Measurements from ENCODE around the gene RALGAPA2.

RALGAPA2 gene

DNA sequence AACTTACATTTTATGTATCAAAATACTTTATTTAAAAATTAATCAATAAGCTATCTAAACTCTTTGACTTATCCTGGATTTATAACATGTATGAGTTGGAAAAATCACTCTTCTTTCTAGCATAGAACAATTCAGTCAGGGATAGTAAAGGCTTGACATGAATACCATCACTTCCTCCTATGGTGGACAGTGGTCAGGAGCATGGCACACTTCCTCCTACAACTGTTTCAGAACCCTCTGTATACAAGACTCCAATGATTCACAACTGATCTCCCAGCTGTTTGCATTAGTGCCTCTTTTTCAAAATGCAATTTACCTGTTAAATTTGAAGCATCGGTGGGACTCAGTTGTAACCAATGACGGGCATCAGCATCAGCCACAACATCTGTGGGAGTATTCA lies 129.7 kb downstream of the RALGAPA2 start:
- H3K27me3 ChIP-seq (ENCODE audit: control insufficient read depth, insufficient read depth, low read length): no peaks in the 10 kb centered on the region
- H3K27ac ChIP-seq (ENCODE audit: low read length): no peak overlapping the region
- H3K9me3 ChIP-seq (ENCODE audit: control insufficient read depth, insufficient read depth, low read length): no peaks in the 10 kb centered on the region
- peaks cover 2% of the 10 kb centered on the region; the same call in 1 of the 2 replicates for H3K4me1 ChIP-seq (ENCODE audit: control insufficient read depth, insufficient read depth, low read length)
- no peak for DNase-seq (ENCODE audit: low read depth, low spot score)
- H3K36me3 ChIP-seq (ENCODE audit: control insufficient read depth, insufficient read depth, low read length): peaks cover 7% of the 10 kb centered on the region; the same call in 1 of the 2 replicates
- WGBS (ENCODE audit: insufficient coverage, insufficient read length): no CpG with 5 or more reads among the region's 2 CpGs
- H3K4me3 ChIP-seq (ENCODE audit: low read length): no peak overlapping the region

DNA sequence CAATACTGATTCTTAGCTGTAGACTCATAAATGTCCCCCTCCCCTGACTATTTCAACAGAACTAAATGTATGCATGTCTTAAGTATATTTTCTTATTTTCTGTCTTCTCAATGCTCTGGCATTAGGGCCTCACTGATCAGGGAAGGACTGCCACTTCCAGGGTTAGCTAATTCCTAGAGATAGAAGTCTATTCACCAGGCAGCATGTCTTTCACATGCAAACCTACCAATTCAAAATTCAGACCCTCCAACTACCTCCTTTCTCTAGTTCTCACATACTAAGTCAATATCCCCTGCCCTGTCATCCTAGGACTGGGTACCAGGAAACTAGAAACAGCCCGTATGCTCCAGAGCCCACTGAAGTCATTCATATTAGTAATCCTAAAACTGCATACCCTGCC lies 132.3 kb downstream of the RALGAPA2 start:
- Histone ChIP-seq H3K36me3 (ENCODE audit: control insufficient read depth, insufficient read depth, low read length) (peaks cover 7% of the 10 kb centered on the region; the same call in 1 of the 2 replicates), H3K9me3 (ENCODE audit: control insufficient read depth, insufficient read depth, low read length) (no peaks in the 10 kb centered on the region), H3K27me3 (ENCODE audit: control insufficient read depth, insufficient read depth, low read length) (no peaks in the 10 kb centered on the region), H3K4me3 (ENCODE audit: low read length) (no peak overlapping the region), H3K27ac (ENCODE audit: low read length) (no peak overlapping the region), H3K4me1 (ENCODE audit: control insufficient read depth, insufficient read depth, low read length) (peaks cover 2% of the 10 kb centered on the region; the same call in 1 of the 2 replicates)
- no peak for DNase-seq (ENCODE audit: low read depth, low spot score)
- no CpG with 5 or more reads among the region's 1 CpG for WGBS (ENCODE audit: insufficient coverage, insufficient read length)

GRCh38 chr20:20578838-20579237 lies 133.6 kb downstream of the RALGAPA2 start:
- no peaks in the 10 kb centered on the region for H3K9me3 ChIP-seq (ENCODE audit: control insufficient read depth, insufficient read depth, low read length)
- H3K27me3 ChIP-seq (ENCODE audit: control insufficient read depth, insufficient read depth, low read length): no peaks in the 10 kb centered on the region
- H3K27ac ChIP-seq (ENCODE audit: low read length): no peak overlapping the region
- H3K4me1 ChIP-seq (ENCODE audit: control insufficient read depth, insufficient read depth, low read length): peaks cover 2% of the 10 kb centered on the region; the same call in 1 of the 2 replicates
- no peak for DNase-seq (ENCODE audit: low read depth, low spot score)
- H3K4me3 ChIP-seq (ENCODE audit: low read length): no peak overlapping the region
- peaks cover 7% of the 10 kb centered on the region; the same call in 1 of the 2 replicates for H3K36me3 ChIP-seq (ENCODE audit: control insufficient read depth, insufficient read depth, low read length)
- no CpG with 5 or more reads among the region's 2 CpGs for WGBS (ENCODE audit: insufficient coverage, insufficient read length)

GRCh38 chr20:20573797-20574196 lies 138.6 kb downstream of the RALGAPA2 start:
- H3K36me3 ChIP-seq (ENCODE audit: control insufficient read depth, insufficient read depth, low read length): no peaks in the 10 kb centered on the region; the same call in 1 of the 2 replicates
- H3K27me3 ChIP-seq (ENCODE audit: control insufficient read depth, insufficient read depth, low read length): no peaks in the 10 kb centered on the region
- no peaks in the 10 kb centered on the region for H3K4me1 ChIP-seq (ENCODE audit: control insufficient read depth, insufficient read depth, low read length)
- H3K4me3 ChIP-seq (ENCODE audit: low read length): no peak overlapping the region
- no peaks in the 10 kb centered on the region for H3K9me3 ChIP-seq (ENCODE audit: control insufficient read depth, insufficient read depth, low read length)
- WGBS (ENCODE audit: insufficient coverage, insufficient read length): no CpG with 5 or more reads among the region's 2 CpGs
- no peak overlapping the region for H3K27ac ChIP-seq (ENCODE audit: low read length)
- no peak for DNase-seq (ENCODE audit: low read depth, low spot score)

DNA sequence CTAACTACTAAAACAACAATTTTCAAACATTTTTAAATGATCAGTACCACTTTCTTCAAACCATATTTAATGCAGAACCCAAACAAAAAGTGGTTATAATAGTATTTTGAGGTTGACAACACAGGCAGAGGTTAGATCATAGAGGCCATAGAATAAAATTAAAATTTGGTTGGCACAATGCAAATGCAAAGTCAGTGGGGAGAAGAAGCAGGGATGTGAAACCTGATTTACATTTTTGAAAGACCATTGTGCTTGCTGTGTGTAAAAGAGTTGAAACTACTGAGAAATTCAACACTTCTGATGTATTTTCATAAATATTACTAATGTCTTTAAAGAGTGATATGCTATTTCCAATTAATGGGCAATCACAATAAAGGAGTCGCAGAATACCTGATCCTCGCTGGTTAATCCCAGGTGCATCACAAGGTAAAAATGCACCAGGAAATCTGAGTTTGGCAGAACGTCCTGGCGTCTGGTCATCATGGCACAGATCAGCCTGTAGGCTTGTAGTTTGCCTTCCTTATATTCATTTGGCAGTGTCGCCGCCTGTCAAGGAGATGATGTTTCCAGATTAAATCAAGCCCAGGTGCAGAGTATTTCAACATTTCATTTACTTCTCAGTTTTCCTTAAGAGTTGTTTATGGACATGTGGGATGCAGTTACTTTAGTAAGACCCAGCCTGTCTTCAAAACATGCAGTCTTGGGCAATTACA lies 141.2 kb downstream of the RALGAPA2 start:
- Histone ChIP-seq H3K36me3 (ENCODE audit: control insufficient read depth, insufficient read depth, low read length) (no peaks in the 10 kb centered on the region; the same call in 1 of the 2 replicates), H3K4me1 (ENCODE audit: control insufficient read depth, insufficient read depth, low read length) (no peaks in the 10 kb centered on the region), H3K4me3 (ENCODE audit: low read length) (no peak overlapping the region), H3K27ac (ENCODE audit: low read length) (no peak overlapping the region), H3K9me3 (ENCODE audit: control insufficient read depth, insufficient read depth, low read length) (no peaks in the 10 kb centered on the region), H3K27me3 (ENCODE audit: control insufficient read depth, insufficient read depth, low read length) (no peaks in the 10 kb centered on the region)
- WGBS (ENCODE audit: insufficient coverage, insufficient read length): no CpG with 5 or more reads among the region's 6 CpGs
- no peak for DNase-seq (ENCODE audit: low read depth, low spot score)

DNA sequence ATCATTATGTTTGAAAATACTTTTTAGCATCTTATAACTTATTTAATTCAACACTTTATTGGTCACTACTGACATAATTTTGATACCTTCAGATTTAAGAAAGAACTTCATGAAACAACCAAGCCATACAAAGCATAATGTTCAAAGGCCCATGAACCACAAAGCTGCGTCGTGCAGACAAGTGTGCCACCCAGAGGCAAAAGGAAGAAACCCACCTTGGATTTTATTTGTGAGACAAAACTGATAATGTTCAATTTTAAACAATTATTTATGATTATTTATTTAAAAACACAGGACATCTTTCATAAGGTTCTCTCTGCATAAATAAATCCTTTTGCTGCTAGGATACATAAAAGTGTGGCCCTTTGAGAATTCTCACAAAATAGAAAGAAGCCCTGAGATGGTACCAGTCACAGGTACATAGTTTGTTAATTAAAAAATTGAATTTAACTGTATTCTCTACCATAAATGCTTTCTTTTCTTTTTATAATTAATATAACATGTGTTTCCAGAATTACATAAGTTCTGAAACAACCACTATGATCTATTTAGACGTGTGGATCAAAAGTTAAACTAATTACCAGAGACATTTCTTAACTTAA lies 143.7 kb downstream of the RALGAPA2 start:
- Histone ChIP-seq H3K9me3 (ENCODE audit: control insufficient read depth, insufficient read depth, low read length) (no peaks in the 10 kb centered on the region), H3K27ac (ENCODE audit: low read length) (no peak overlapping the region), H3K4me1 (ENCODE audit: control insufficient read depth, insufficient read depth, low read length) (no peaks in the 10 kb centered on the region), H3K4me3 (ENCODE audit: low read length) (no peak overlapping the region), H3K36me3 (ENCODE audit: control insufficient read depth, insufficient read depth, low read length) (no peaks in the 10 kb centered on the region; the same call in 1 of the 2 replicates), H3K27me3 (ENCODE audit: control insufficient read depth, insufficient read depth, low read length) (no peaks in the 10 kb centered on the region)
- no CpG with 5 or more reads among the region's 3 CpGs for WGBS (ENCODE audit: insufficient coverage, insufficient read length)
- no peak for DNase-seq (ENCODE audit: low read depth, low spot score)

- WGBS (ENCODE audit: insufficient coverage, insufficient read length): no CpG with 5 or more reads among the region's 4 CpGs
- H3K27me3 ChIP-seq (ENCODE audit: control insufficient read depth, insufficient read depth, low read length): no peaks in the 10 kb centered on the region
- no peaks in the 10 kb centered on the region for H3K4me1 ChIP-seq (ENCODE audit: control insufficient read depth, insufficient read depth, low read length)
- no peaks in the 10 kb centered on the region; the same call in 1 of the 2 replicates for H3K36me3 ChIP-seq (ENCODE audit: control insufficient read depth, insufficient read depth, low read length)
- H3K4me3 ChIP-seq (ENCODE audit: low read length): no peak overlapping the region
- DNase-seq (ENCODE audit: low read depth, low spot score): no peak
- H3K9me3 ChIP-seq (ENCODE audit: control insufficient read depth, insufficient read depth, low read length): no peaks in the 10 kb centered on the region
- H3K27ac ChIP-seq (ENCODE audit: low read length): no peak overlapping the region
Measured at GRCh38 chr20:20567712-20568111, 144.7 kb downstream of the RALGAPA2 start.

DNA sequence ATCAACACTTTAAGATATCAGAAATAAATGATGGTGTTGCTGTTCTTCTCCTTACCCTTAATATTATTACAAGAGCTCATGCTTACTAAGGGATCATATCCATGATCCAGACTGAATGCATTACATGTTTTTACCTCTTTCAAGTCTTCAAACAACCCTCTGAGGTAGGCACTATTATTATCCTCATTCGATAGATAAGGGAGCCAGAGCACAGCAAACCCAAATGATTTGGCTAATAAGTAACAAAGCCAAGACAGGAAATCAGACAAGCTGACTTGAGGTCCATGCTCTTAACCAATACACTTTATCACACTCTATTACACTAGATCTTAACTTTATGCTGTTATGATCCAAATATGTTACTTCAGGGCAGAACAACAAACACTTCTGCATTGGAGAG lies 145.9 kb downstream of the RALGAPA2 start:
- H3K27ac ChIP-seq (ENCODE audit: low read length): no peak overlapping the region
- DNase-seq (ENCODE audit: low read depth, low spot score): no peak
- H3K4me1 ChIP-seq (ENCODE audit: control insufficient read depth, insufficient read depth, low read length): no peaks in the 10 kb centered on the region
- H3K36me3 ChIP-seq (ENCODE audit: control insufficient read depth, insufficient read depth, low read length): no peaks in the 10 kb centered on the region; the same call in 1 of the 2 replicates
- H3K9me3 ChIP-seq (ENCODE audit: control insufficient read depth, insufficient read depth, low read length): no peaks in the 10 kb centered on the region
- WGBS (ENCODE audit: insufficient coverage, insufficient read length): no CpG with 5 or more reads among the region's 1 CpG
- H3K4me3 ChIP-seq (ENCODE audit: low read length): no peak overlapping the region
- no peaks in the 10 kb centered on the region for H3K27me3 ChIP-seq (ENCODE audit: control insufficient read depth, insufficient read depth, low read length)

DNA sequence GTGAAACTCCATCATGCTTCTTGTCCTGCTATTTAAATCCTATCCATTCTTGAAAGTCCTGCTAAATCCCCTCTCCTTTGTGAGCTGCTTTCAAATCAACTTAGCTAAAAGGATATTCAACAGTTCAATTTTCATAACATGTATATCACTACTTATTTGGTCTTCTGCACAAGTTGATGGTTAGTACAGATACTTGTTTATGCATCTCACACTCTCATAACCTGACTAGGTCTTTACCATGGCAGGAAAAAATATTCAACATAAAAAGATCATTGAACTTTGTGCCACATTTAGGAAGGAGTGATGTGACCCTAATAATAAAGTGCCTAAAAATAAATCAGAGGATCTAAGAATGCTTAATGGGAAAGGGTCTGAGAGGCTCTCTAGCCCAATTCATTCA lies 148.2 kb downstream of the RALGAPA2 start:
- Histone ChIP-seq H3K27ac (ENCODE audit: low read length) (no peak overlapping the region), H3K4me1 (ENCODE audit: control insufficient read depth, insufficient read depth, low read length) (no peaks in the 10 kb centered on the region)
- no peak for DNase-seq (ENCODE audit: low read depth, low spot score)

DNA sequence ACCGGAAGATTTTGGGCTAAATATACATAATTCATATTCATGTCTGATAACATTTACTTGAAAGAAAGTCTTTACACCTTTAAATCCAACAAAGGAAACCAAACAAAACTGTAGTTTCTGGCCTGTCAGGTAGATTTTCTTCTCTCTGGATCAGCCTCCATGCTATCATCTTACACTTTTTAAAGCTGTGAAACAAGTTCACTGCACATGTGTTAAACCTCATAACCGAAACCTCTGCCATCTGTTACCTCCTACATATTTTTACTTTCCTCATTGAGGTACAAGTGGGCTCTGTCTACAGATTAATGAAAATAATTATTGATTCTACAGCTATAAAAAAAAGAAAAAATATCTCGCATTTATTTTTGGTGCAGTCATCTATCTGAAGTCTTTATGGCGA lies 149.9 kb downstream of the RALGAPA2 start:
- Histone ChIP-seq H3K27ac (ENCODE audit: low read length) (no peak overlapping the region), H3K36me3 (ENCODE audit: control insufficient read depth, insufficient read depth, low read length) (no peaks in the 10 kb centered on the region), H3K4me3 (ENCODE audit: low read length) (no peak overlapping the region), H3K4me1 (ENCODE audit: control insufficient read depth, insufficient read depth, low read length) (no peaks in the 10 kb centered on the region), H3K9me3 (ENCODE audit: control insufficient read depth, insufficient read depth, low read length) (no peaks in the 10 kb centered on the region), H3K27me3 (ENCODE audit: control insufficient read depth, insufficient read depth, low read length) (no peaks in the 10 kb centered on the region)
- no CpG with 5 or more reads among the region's 4 CpGs for WGBS (ENCODE audit: insufficient coverage, insufficient read length)
- no peak for DNase-seq (ENCODE audit: low read depth, low spot score)

More for the DNA sequence above, 148.2 kb downstream of the RALGAPA2 start:
- Histone ChIP-seq H3K27me3 (ENCODE audit: control insufficient read depth, insufficient read depth, low read length) (no peaks in the 10 kb centered on the region), H3K9me3 (ENCODE audit: control insufficient read depth, insufficient read depth, low read length) (no peaks in the 10 kb centered on the region), H3K4me3 (ENCODE audit: low read length) (no peak overlapping the region), H3K36me3 (ENCODE audit: control insufficient read depth, insufficient read depth, low read length) (no peaks in the 10 kb centered on the region)

DNA sequence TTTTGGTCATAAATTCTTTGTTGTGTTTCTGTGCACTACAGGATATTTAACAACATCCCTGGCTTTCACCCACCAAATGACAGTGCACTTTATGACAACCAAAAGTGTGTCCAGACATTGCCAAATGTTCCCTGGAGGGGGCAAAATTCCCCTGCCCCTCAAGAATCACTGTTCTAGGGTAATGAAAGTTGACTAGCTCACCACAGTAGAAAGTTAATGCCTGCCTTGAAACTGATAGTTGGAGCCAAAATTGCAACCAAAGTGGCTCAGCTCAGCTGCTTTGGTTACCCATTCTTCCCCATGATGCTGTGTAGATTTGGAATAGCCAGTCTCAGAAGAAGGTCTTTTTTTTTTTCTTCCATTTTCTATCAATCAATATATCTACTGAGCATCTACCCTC lies 150.6 kb downstream of the RALGAPA2 start:
- Histone ChIP-seq H3K27me3 (ENCODE audit: control insufficient read depth, insufficient read depth, low read length) (no peaks in the 10 kb centered on the region), H3K4me3 (ENCODE audit: low read length) (no peak overlapping the region), H3K9me3 (ENCODE audit: control insufficient read depth, insufficient read depth, low read length) (no peaks in the 10 kb centered on the region), H3K4me1 (ENCODE audit: control insufficient read depth, insufficient read depth, low read length) (no peaks in the 10 kb centered on the region), H3K27ac (ENCODE audit: low read length) (no peak overlapping the region), H3K36me3 (ENCODE audit: control insufficient read depth, insufficient read depth, low read length) (no peaks in the 10 kb centered on the region)
- DNase-seq (ENCODE audit: low read depth, low spot score): no peak
